ENCODE data around the gene ZIC2.
A peak's percentile ranks its signal among the peaks of the same experiment; 100 is the strongest.

ZIC2 gene

DNA sequence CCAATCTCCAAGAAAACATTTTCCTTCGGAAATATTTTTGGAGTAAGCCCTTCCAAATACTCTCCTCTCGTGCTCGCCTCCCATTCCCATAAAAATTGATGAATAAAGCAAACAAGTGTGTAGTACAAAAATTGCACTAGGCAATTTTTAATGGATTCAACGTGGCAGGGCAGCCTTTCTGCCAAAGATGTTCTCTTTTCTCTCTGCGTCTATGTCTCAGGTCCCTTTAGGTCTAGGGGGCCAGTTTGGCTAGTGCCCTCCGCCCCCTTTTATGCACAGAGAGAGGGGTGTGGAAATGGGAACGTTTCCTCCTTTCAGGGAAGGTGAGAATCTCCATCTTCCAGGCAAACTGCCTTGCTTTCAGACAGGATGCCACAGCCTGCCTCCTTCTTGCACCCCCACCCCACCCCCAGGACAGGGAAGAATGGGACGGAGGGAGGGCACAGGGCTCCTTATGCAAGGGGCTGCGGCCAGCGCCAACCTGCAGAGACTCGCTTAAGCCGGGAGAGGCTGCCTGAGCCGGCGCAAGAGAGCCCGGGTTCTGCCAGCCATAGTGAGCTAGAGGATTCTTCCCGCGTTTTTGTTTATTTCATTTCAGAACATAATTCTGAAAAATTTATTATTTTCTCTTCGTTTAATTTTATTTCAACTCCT lies 2.7 kb upstream of the ZIC2 start:
- TF ChIP-seq SIN3A (IDR thresholded peaks at IDR 0.05; ENCODE audit: borderline replicate concordance, insufficient read depth, low read length) (no peak), TAF1 (IDR thresholded peaks at IDR 0.05; ENCODE audit: borderline replicate concordance, insufficient read depth, low read length) (no peak), POLR2AphosphoS5 (IDR thresholded peaks at IDR 0.05; ENCODE audit: low read depth, low read length) (no peak), FOXP2 (optimal IDR thresholded peaks at IDR 0.05; ENCODE audit: borderline replicate concordance, extremely low read depth, extremely low read length, insufficient read depth) (no peak)
- TF ChIP-seq, protein P1, sequence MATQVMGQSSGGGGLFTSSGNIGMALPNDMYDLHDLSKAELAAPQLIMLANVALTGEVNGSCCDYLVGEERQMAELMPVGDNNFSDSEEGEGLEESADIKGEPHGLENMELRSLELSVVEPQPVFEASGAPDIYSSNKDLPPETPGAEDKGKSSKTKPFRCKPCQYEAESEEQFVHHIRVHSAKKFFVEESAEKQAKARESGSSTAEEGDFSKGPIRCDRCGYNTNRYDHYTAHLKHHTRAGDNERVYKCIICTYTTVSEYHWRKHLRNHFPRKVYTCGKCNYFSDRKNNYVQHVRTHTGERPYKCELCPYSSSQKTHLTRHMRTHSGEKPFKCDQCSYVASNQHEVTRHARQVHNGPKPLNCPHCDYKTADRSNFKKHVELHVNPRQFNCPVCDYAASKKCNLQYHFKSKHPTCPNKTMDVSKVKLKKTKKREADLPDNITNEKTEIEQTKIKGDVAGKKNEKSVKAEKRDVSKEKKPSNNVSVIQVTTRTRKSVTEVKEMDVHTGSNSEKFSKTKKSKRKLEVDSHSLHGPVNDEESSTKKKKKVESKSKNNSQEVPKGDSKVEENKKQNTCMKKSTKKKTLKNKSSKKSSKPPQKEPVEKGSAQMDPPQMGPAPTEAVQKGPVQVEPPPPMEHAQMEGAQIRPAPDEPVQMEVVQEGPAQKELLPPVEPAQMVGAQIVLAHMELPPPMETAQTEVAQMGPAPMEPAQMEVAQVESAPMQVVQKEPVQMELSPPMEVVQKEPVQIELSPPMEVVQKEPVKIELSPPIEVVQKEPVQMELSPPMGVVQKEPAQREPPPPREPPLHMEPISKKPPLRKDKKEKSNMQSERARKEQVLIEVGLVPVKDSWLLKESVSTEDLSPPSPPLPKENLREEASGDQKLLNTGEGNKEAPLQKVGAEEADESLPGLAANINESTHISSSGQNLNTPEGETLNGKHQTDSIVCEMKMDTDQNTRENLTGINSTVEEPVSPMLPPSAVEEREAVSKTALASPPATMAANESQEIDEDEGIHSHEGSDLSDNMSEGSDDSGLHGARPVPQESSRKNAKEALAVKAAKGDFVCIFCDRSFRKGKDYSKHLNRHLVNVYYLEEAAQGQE (IDR thresholded peaks at IDR 0.05; ENCODE audit: insufficient read depth in 1 of 2, low read depth in 2 of 2, low read length in 2 of 2): no peak

DNA sequence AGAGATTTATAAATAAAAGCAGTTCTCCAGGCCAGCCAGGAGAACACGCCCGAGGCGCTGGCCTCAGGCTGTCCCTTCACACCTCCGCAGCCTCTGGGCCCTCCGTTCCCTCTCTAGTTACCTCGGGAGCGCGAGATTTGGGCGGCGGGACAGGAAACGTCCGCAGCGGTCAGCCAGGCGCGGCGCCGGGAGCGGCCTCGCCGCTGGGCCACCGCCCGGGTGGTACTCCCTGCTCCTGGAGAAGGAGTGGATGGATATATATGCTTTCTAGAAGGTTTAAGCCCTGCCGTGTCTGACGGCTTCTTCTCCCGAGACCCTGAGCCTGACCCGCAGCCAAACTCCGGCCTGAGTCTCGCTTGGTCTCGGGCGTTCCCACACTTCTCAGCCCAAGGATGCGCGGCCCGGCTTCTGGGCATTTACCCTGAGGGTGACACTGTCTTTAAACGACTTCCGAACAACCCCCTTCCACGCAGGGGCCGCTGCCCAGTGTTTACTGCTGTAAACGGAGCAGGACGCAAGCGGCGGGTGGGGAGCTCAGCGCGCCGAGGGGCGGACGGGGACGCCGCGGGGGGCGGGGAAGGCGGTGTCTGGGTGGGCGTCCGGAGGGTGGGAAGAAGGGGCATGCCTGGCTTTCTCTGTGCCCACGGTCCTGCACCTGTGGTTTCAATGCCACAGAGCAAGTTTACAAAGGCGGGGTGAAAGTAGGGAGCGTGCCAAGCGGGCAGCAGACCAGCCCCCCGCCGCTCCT lies 2.0 kb upstream of the ZIC2 start:
- TF ChIP-seq FOXP2 (optimal IDR thresholded peaks at IDR 0.05; ENCODE audit: borderline replicate concordance, extremely low read depth, extremely low read length, insufficient read depth): no peak
- no peak for TF ChIP-seq SIN3A (IDR thresholded peaks at IDR 0.05; ENCODE audit: borderline replicate concordance, insufficient read depth, low read length)
- TF ChIP-seq TAF1 (IDR thresholded peaks at IDR 0.05; ENCODE audit: borderline replicate concordance, insufficient read depth, low read length): no peak
- TF ChIP-seq, protein P1 (IDR thresholded peaks at IDR 0.05; ENCODE audit: insufficient read depth in 1 of 2, low read depth in 2 of 2, low read length in 2 of 2): no peak
- TF ChIP-seq POLR2AphosphoS5 (IDR thresholded peaks at IDR 0.05; ENCODE audit: low read depth, low read length): no peak

DNA sequence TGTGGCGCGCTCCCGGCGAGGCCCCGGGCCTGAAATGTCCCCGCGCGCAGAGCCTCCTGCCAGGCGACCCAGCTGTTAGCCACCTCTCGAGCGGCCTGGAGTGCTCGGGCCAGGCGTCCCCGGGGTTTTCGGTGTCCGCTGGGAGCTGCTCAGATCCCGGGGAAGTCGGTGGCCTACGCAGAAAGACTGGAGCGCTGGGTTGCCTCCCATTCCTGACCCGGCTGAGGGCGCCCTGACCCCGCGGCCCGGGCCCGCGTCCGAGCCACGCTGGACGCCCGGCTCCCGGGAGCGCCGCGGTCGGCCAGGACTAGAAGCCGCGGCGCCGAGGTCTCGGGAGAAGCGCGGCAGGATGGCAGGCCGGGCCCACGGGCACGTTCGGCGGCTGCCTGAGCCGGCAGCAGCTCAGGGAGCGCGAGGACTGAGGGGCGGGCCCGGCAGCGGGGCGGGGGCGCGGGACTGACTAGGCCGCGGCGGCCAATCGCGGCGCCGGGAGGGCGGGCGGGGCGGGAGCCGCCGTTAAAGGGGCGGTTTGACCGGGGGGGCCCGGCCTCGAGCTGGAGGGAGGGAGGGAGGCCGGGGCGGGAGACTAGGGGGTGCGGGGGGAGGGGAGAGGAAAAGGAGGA lies 1.3 kb upstream of the ZIC2 start:
- peak; percentile 59; the same call in 1 of the 2 replicates for TF ChIP-seq POLR2AphosphoS5 (IDR thresholded peaks at IDR 0.05; ENCODE audit: low read depth, low read length)
- TF ChIP-seq, protein P1 (IDR thresholded peaks at IDR 0.05; ENCODE audit: insufficient read depth in 1 of 2, low read depth in 2 of 2, low read length in 2 of 2): no peak
- TF ChIP-seq TAF1 (IDR thresholded peaks at IDR 0.05; ENCODE audit: borderline replicate concordance, insufficient read depth, low read length): 0 out of 2 replicates have a peak, but pooled peaks have one; percentile 22

DNA sequence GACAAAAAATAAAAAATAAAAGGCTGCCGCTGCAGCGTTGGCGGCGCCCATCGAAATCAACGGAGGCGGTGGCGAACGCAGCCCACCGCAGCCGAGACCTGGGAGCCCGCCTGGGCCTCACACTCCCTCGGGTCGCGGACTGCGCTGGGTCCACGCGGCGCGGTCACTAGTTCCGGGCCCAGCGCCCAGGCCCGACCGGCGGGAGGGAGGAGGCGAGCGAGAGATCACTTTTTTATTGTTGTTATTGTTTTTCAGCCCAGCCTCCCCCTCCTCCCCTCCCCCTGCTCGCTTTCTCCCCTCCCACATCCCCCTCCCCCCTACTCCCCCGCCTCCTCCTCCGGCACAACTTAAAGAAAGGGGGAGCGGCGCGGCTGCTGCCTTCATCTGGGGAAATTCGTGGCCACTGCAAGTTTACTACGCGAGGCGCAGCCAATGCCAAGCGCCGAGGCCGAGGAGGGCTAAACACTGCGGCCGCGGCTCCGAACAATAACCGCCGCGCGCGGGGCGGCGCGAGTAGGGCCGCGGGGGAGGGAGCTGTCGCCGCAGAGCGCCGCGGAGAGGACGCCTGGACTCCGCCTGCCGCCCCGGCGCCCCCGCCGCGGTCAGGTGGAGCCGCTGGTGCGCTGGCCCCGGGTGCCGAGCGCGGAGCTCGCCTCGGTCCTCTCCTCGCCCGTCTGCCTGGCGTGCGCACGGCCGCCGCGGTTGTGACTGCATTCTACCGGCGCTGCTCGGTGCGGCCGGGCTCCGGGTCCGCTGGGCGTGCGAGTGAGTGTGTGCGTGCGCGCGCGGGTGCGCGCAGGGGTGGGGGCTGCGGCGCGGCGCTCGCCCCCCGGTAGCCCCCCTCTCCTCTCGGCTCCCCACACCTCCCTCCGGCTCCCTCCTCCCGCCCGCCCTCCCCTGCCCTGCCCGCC lies 505 bp upstream of the ZIC2 start:
- peak; percentile 20; the same call in 1 of the 2 replicates for TF ChIP-seq POLR2AphosphoS5 (IDR thresholded peaks at IDR 0.05; ENCODE audit: low read depth, low read length)
- no peak for TF ChIP-seq FOXP2 (optimal IDR thresholded peaks at IDR 0.05; ENCODE audit: borderline replicate concordance, extremely low read depth, extremely low read length, insufficient read depth)

All from PFSK-1 (cell line).